Stimulated activated CD4-positive, alpha-beta T cell treated with anti-CD3 and anti-CD28 coated beads, Interleukin-2, amount 100 ng/mL, for 24 hours (primary cell): ENCODE results near the gene MRPS5.

ENCODE experiments used
- DNase-seq, 2 donors: peaks; one replicate each; pipeline ENCODE4 v3.0.0-alpha.2; 2020

Gene MRPS5

GRCh38 chr2:95059656-95060370 is 61.8 kb downstream of the MRPS5 start:
- DNase-seq = no peak

DNA sequence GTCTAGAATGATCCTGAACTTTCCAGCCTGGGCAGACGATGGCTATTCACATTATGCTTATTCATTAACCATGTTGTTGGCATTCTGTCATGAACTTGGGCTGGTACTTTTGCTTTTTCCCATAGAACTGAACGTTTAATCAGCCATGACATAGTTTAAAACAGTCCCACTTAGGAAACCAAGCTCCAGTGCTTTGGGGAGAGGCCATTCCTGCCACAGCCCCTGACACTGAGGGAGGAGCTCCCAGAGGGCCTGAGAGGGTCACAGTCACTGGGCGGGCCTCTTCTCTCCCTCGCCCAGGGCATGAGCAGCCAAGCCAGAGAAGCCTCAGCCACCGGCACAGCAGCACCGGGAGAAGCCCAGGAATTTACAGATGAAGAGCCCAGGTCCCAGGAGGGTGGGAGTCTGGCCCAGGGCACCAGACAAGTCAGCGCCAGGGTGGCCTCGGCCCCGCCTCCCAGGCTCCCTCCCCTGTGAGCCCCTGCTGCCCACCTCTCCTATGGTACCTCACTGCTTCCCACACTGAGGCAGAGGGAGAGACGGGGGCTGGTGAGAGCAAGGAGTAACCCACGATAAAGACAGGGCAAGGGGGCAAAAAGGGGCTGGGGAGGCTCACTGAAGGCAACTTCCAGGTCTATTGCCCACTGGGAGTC is 62.5 kb downstream of the MRPS5 start:
- no peak for DNase-seq

DNA sequence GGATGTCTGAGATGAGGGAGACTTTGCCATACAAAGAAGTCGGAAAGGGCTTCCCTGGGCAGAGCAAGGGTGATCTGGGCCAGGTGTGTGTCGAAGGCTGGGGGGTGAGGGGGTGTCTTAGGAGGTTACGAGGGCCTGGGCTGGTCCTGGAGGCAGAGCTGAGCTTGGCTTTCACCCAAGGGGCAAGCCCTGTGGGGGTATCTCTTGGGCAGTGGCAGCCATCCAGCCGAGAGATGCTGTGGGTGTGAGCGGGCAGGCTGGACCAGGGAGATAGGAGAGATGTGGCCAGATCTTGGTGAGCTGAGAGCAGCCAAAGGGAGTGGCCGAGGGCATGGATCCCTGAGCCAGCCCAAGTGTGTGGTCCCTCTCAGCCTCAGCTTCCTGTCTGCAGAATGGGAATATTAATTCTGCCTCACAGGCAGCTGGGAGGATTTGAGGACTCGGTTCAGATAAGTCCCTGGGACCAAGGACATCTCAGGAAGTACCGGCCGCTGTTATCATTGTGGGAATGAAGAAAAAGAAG is 63.1 kb downstream of the MRPS5 start:
- DNase-seq = no peak

DNA sequence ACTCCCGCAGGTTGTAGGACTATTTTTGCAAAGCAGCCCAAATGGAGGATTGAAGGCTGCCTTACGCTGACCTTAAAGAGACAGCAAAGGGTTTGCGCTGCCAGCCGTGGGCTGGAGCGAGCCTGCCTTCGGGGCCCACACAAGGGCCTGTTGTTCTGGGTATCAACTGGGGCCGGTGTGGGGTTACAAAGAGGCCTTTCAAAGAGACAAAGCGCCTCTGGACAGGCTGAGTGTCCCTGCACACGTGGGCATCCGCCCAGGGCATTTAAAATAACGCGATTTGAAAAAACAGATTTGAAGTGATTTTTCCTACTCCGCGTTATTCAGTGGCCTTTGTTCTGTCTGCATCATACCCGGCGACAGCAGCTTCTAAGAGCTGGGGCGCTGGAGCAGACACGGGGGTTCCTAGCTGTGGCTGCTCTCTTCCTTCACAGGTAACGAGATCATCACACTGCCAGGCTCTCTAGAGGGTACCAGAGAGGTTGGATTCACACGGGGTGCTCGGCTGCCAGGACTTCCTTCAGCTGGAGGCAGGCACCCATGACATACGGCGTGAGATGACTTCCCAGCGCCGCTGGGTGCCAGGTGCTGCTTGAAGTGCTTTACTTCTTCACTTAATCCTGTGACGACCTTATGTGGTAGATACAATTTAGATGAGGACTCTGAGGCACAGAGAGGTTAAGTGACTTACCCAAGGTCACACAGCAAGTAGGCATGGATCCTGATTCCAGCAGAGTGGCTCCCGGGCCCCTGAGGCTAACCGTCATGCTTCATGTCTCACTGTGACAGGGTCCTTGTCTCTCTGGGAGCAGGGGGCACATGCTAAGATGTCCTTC is 63.9 kb downstream of the MRPS5 start:
- no peak for DNase-seq

- DNase-seq = no peak
Measured at GRCh38 chr2:95056461-95057459, 64.8 kb downstream of the MRPS5 start.

DNA sequence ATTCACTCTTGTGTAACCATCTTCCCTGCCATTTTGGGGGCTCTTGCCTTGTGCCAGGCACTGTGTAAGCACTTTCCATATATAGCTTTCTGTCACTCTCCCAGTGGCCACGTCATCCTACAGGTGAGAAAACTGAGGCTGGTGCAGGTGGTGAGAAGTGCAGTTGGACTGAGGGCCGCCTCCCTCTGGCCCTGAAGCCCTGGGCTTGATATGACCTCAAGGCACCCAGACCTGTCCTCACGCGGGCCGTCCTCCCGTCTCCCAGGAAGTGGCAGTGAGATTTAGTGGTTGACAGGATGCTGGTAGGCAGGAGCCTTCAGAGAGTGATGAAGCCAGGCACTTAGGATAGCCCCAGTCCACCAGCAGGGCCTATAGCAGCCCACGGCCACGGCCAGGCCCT is 65.6 kb downstream of the MRPS5 start:
- no peak for DNase-seq

DNA sequence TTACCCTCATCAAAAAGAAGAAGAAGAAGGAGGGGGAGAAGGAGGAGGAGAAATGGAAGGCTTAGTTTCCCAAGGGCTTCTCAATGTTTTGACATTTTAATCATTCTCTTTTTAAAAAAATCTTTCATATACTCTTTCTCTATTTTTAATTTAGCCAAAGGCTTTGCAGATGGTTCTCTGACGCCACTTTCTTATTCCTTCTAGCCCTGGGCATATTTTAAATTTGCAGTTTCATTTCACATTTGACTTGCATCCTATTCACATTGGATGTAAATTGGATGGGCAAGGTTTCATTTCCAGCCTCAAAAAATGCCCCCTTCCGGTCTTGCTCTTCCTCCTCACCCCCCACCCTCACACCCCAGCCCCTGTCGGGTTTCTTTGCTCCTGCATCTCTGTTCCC is 66.3 kb downstream of the MRPS5 start:
- DNase-seq = no peak

GRCh38 chr2:95054016-95054415 is 67.6 kb downstream of the MRPS5 start:
- DNase-seq = no peak

GRCh38 chr2:95053543-95053942 is 68.1 kb downstream of the MRPS5 start:
- no peak for DNase-seq

DNA sequence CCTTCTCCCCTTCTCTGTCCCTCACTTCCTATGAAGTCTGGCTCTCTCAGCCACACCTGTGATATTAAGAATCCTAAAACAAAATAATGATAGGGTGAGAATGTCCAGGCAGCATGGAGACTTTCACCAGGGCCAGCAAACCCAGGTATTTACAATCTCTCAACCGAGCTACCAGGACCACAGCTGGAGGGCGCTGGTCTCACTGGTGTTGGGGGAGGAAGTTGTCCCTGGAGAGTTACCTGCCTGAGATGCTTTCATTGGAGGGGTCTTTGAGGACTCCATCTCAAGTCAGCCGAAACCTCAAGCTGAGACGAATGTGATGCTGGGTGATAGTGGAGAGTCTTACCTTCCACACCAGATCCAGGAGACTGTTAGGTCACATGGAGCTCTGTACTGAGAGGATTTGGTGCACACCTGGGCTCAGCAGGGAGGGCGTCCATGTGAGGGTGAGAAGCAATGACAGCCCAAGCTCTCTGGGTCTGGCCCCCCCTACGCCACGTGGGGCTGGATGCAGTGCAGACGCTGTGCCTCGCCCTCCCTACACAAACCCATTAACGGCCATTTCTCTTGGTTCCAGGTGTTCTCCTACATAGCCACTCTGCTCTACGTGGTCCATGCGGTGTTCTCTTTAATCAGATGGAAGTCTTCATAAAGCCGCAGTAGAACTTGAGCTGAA is 68.7 kb downstream of the MRPS5 start:
- no peak for DNase-seq

DNA sequence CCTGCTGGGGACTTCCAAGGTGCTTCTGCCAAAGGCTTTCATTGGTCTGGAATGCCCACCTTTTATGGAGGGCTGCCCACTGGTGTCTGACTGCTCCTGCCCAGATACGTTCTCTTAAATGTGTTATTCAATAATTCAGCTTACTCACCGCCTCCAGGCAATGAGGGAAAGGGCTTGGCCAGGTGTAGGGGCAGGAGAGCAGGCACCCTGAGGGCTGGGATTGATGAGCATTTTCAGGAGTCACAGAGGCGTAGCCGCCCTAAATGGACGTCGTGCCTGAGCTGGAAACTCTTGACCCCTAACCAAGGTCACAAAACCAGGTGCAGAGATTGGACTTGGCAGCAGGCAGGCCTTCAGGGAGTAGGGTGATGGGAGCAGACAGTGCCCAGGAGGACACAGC is 69.3 kb downstream of the MRPS5 start:
- no peak for DNase-seq

DNA sequence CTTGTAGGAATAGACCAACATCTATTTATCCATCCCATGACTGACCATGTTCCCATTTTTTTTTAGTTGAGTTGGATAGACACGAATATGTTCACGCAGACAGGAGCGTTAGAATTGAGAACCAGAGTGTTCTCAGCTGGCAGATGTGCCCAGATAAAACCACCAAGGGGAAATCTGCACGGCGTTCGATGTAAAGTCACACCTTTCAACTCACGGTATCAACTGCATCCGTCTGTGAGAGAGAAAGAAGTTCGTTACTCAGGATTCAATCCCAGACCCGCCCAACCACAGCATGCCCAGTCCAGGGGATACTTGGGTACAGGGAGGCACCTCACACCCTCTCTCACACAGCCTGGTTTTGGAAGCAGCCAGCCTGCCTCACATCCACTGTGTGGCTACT is 70.0 kb downstream of the MRPS5 start:
- DNase-seq = no peak

- DNase-seq = no peak
Measured at GRCh38 chr2:95050385-95051300, 71.0 kb downstream of the MRPS5 start.

- DNase-seq = no peak
Measured at GRCh38 chr2:95049961-95050360, 71.6 kb downstream of the MRPS5 start.

DNA sequence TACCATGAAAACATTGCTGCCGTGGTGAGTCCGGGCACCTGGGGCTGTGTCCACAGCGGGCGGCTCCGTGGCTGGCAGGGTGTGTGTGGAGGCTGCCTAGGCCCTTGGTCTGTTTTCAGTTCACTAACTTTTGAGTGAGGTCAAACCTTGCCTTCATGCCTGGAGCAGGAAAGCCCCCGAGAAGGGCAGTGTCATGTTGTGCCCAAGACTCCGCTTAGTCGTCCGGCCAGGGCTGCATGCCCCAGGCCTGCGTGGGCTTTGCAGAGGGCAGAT is 72.0 kb downstream of the MRPS5 start:
- no peak for DNase-seq

DNA sequence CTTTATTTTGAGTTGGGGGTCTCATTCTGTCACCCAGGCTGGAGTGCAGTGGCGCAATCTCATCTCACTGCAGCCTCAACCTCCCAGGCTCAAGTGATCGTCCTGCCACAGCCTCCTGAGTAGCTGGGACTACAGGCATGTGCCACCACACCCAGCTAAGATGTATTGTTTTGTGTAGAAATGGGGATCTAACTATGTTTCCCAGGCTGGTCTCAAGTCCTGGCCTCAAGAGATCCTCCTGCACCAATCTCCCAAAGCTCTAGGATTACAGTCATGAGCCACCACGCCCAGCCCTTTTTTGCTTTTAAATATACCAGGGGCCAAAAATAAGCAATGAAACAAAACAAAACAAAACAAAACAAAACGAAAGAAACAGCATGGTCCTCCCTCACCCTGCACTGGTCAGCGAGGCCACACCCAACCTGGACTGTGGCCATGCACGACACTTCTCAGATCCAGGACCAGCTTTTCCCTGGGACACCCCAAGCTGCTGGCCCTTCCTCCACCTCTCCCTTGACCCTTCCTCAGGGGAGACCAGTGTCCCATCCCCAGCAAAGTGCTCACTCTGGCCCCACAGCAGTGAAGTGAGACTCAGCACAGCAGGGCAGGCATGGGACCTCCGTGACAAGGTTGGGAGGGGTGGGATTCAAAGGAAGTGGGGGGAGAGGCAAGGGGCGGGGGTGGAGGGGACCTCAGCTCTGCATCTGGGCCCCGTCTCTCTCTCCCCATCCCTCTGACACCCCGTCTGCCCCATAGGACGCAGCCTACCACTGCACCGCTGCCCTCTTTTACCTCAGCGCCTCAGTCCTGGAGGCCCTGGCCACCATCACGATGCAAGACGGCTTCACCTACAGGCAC is 72.6 kb downstream of the MRPS5 start:
- DNase-seq = no peak

GRCh38 chr2:95047629-95048510 is 73.7 kb downstream of the MRPS5 start:
- DNase-seq = no peak

DNA sequence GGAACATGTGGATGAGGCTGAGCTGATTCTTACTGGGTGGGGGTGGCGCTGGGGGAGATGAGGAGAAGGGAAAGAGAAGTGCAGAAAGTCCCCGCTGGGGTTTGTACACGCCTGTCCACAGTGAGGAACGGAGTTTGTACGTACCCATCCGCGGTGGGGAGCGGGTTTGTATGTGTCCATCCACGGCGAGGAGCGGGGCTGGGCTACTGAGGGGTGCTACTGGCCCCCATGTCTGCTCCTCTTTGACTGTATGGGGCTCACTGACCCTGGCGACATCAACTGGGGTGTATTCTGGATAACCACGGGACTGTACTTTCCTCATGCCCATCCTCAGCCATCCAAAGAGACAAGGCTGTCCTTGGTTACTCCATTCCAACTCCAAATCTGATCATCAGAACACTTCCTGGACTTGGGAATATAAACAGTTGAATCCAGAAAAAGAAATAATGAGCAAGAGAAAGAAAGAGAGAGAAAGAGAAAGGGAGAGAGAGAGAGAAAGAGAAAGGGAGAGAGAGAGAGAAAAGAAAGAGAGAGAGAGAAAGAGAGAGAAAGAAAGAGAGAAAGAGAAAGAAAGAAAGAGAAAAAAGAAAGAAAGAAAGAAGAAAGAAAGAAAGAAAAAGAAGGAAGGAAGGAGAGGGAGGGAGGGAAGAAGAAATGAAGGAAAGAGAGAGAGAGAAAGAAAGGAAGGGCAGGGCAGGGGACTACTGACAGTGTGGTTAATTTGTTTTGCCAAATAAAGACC is 75.1 kb downstream of the MRPS5 start:
- DNase-seq = no peak
